HG02870 (cell line): ENCODE results near the gene TRIML1.
"Not testable (repeated sequence)": the region's sequence is repeated elsewhere in the genome, so short reads cannot be mapped to it uniquely, and the experiment has no call there.

Experiments used
- ATAC-seq: cut with Tn5 transposase; IDR thresholded peaks from one replicate; pipeline ENCODE4 v1.9.1; 2021; ENCODE audit warnings: mild to moderate bottlenecking, moderate library complexity; ENCODE audit not compliant: unreplicated experiment

TRIML1 gene

DNA sequence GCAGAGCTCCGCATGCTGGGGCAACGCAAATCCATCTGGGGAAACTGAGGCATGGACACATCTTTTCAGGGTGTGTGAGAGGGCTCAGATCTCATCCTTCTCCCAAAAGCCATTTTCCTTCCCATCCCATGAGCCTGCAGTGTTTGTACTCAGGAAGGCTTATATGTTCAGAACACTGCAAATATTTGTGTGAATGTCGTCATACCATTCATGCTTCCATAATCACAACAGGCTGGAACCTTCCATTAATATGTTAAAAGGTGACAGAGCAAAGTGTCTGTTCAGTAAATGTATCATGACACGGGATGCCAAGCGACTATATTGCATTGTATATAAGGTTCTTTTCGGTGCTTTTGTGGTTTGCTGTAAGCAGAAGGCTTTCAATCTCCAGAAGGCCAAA, 8.5 kb downstream of the TRIML1 start:
- no peak for ATAC-seq

DNA sequence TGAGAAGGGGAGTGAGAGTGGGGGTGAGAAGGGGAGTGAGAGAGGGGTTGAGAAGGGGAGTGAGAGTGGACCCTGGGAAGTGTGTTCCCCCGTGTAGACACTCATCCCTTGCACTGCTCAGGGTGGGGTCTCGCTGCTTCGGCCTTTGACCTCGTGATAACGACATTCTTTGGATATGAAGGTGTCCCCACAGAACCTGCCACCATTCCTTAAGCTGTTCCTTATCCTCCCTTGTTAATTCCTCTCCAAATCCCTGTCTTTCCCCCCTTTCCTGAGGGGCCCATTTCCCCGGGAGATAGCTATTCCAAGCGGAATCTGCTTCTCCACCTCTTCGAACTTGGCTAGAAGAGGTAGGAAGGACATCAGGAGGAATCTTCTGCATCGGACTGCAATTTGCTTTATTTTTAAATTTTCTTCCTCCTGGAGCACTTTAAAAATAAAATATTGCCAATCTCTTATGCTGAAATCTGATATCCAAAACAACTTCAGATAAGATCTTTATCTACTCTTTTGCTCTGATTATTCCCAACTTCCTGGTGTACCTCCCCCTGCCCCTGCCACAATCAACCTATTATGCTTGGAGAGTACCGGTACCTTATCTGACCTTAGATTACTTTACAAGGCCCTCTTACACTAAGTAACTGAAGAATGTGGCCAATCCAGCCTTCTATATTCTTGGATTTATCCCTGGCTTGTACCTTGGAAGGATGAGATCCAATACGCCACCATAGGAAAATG, 15.6 kb downstream of the TRIML1 start:
- ATAC-seq = no peak

DNA sequence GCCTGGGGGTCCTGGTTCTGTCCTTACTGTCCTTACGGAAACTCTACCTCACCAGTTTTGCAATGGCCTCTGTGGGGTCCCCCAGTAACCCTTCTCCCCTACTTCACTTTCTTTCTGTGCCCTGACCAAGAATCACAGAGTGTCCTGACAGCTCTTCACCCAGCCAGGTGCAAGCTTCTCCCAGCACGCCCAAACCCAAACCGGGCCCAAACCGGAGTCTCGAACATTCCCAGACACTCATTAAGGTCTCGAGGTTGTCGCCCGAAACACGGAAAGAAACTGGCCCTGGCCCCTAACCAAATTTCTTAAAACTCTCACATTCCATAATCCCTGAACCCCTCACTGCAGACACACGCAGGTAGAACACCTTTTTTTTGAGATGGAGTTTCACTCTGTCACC, 19.1 kb downstream of the TRIML1 start:
- ATAC-seq = no peak

DNA sequence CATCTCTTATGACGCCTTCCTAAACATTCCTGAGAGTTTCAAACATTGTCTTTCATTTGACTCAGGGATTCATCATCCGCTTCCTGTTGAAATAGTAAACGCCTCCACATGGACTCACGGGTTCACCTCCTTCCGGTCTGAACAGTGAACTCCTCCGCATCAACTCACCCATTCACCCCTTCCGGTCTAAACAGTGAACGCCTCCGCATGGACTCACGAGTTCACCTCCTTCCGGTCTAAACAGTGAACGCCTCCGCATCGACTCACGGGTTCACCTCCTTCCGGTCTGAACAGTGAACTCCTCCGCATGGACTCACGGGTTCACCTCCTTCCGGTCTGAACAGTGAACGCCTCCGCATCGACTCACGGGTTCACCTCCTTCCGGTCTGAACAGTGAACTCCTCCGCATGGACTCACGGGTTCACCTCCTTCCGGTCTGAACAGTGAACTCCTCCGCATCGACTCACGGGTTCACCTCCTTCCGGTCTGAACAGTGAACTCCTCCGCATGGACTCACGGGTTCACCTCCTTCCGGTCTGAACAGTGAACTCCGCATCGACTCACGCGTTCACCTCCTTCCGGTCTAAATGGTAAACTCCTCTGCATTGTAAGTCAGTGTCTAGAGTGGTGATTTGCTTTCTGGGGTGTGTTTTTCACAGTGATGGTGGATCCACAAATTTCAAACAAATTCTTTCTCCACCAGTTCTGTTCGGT, 20.4 kb downstream of the TRIML1 start:
- not testable (repeated sequence) for ATAC-seq

DNA sequence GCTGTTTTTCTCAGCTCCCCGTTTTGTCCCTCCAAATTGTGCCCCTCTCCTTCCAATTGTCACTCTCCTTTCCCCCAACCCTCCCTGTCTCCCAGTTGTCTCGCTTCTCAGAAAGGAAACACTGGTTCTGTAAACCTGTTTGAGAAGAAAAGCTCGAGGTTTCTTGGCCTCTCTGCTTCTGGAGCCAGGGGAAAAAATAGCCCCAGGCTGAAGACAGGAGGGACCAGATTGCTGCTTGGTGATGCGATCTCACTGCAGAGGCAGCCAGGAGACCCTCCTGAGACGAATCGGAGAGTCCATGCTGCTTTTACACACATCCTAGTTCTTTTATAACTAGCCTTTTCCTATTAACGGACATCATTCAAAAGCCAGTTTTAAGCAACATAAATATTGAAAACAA, 21.2 kb downstream of the TRIML1 start:
- no peak for ATAC-seq

DNA sequence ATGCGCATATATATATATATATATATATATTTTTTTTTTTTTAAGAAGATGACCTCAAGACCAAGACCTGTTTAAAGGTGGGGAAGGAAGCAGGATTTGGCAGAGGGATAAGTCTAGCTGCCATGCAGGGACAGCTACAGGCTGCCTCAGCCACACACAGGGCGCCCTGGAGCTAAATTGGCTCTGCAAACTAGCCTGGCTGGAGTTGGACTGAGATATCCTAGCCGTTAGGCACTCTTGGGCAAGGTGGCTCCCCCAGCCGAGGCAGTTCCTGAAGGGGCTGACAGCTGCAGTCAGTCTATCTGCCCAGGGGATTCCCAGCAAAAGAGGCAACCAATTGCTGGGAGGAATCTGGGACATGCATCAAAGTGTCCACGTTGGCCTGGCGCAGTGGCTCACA, 21.9 kb downstream of the TRIML1 start:
- ATAC-seq = no peak

DNA sequence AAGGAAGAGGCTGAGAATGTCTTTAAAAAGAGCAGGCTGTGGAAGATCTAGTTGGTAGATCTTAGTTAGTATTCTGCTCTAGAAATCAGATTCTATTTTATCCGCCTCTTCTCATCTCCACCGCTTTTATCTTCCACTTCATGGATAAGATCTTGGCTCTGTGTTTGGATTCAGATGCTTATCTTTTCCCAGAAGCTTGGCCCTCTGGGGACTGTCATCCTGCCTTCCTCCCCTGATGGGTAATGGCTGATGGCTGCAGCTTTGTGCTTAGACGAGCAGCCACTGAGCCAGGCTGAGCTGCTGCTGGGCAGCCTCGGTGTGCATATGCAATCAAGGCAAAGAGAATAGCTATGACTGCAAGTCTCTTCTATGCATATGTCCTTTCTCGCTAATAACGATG, 23.5 kb downstream of the TRIML1 start:
- no peak for ATAC-seq

DNA sequence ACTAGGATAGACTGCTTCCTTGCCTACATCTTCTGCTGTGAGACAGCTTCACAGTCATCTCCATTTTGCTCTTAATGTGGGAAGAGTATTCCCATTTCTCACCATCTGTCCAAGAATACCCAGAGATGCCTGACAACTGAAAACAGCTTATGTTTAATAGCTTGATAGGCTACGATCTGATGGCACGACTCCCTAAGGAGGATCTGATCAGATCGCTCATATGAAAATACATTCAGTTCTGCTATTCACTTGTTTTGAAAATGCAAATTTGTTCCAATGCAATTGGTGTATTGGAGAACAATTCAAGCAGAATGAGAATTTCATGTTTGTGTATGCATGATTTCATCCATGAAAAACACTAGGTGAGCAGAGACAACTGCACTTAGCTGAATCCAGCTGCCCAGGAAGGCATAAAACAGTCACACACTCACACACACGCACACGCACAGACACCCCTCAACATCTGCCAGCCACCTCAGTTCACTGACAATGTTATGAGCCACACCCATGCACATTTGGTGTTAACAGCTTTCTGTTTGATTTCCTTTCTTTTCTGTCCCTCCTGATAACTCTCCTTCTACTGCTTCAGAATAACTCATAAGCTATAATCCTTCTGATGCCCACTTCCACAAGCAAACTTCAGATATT, 29.6 kb downstream of the TRIML1 start:
- no peak for ATAC-seq

DNA sequence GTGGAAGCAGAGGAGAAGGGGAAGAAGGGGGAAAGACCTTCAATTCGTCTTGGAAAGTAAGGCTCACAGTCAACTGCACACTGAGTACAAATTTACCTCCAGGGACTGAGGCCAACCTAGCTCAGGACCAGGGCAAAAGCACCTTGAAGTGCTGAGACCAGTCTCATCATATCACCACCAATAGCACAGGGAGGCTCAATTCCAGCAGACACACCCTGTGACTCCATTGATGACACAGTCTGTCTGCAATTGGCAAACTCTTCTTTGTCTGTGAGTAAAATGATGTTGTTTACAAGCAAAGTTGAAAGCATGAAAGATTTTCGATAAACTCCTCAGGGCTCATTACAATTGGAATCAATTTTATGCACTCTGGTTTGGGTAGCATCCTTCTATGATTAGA, 32.3 kb downstream of the TRIML1 start:
- no peak for ATAC-seq

DNA sequence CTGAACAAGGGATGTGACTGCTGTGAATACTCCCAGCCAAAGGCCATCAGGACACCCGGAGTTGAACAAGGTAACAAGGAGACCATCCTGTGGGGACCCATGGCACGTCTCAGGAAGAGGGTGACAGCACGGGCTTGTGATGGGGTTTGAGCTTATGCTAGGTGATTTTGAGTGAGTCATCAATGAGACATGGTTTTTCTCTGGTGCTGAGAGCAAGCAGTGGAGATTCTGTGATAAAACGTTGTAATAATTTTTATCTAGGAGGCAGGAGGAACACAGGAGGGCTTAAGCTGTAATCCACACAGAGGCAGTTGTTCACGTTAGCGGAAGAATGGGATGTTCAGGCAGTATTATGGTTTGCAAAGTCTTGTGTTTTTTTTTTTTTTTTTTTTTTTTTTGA, 36.0 kb downstream of the TRIML1 start:
- no peak for ATAC-seq

DNA sequence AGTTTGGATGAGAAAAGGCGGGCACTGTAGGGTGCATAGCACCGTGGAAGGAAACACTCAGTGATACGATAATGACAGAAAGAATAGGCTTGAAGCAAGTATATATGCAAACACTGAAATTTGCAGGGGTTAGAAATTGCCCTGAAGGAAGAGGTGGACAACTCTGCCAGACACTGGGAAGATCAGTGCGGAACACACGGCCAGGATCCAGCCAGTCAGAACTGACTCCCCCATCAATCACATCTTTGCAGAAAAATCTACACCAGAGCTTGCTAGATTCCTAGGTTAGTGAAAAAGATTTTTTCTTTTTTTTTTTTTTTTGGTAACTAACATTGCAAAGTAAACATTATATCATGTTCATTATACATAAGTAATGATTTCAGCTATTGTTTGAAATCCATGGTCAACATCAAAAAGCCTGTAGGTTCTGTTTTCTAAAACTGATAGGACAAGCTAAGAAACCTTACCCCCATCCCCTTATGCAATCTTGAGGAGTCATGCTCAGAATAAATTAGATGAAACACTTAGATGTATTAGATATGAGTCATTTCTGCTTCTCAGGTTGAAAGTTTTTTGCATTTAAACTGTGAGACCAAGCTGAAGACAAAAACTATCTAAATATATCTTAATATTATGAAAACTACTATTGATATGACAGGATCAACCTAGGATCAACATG, 38.9 kb downstream of the TRIML1 start:
- no peak for ATAC-seq

DNA sequence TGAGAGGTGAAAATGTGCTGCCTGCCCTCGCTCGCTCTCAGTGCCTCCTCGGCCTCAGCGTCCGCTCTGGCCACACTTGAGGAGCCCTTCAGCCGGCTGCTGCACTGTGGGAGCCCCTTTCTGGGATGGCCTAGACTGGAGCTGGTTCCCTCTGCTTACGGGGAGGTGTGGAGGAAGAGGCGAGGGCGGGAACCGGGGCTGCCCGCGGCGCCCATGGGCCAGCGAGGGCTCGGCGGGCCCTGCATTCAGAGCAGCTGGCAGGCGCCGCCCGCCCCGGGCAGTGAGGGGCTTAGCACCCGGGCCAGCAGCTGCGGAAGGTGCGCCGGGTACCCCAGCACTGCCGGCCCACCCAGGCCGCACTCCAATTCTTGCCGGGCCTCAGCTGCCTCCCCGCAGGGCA, 39.6 kb downstream of the TRIML1 start:
- ATAC-seq = no peak

DNA sequence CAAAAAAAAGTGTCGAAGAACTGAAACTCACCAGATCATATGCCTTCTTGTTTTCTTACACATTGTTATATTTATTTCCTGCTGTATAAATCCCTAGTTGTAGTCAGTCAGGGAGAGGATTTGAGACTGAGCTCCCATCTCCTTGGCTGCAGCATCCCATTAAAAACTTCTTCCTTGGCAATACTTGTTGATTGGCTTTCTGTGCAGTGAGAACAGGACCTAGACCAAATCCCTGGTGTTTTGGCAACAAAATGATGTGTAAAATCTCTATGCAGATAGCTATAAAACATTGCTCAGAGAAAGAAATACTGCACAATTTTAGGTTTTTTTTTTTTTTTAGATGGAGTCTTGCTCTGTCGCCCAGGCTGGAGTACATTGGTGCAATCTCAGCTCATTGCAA, 47.9 kb downstream of the TRIML1 start:
- ATAC-seq = no peak

DNA sequence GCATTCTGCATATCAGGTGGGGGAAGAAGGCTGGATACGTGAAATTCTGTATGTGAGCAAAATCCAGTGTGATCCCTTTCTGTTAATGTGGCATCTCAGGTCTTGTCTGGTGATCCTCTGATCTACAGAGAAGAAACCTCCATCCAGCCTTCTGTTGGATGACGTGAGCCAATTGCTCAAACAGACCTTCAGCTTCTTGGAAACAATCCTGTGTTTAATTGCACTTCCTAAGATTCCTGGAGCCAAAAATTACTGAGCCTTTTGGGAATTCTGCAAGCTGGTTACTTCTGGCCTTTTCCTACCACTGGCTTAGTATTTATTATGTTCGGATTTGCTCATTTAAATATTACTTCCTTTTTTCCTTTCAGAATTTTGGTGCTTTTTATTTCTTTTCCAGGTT, 51.2 kb downstream of the TRIML1 start:
- no peak for ATAC-seq

DNA sequence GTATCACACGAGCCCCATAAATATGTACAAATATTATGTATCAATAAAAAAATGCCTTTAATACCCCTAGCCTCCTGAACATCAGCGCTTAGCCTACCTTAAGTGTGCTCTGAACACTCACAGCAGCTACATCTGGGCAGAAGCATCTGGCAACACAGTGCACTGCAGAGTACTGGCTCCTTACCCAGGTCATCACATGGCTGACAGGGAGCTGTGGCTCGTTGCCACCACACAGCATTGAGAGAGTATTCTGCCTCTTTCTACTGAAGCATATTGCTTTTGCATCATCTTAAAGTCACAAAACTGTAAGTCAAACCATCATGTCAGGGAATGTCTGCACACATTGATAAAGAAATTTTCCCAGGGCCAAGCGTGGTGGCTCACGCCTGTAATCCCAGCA, 55.2 kb downstream of the TRIML1 start:
- no peak for ATAC-seq

DNA sequence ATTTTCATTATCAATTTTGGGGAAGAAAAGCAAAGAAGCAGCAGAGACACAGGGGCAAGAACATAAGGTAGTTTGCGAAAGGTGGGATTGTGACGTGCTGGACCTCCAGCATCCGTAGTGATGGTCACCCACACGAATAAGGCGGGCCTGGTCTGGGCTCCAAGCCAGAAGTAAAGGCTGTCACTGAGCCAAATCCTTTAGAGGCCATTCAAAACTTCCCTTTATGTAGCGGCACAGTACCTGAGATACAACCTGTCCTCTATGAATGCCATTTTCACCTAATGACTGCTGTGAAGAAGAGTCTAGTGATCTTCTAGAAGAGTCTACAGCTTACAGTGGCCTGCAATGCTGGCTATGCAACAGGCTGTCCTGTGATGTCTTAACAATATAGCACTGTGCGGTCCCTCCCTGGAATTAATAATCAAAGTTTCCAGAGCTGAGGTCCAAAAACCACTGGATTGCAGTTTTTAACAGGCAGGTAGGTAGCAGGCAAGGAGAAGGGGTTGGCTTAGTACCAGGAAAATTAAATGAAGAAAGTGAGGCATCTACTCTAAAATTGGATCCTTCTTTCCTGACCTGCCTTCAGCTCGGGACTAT, 56.2 kb downstream of the TRIML1 start:
- no peak for ATAC-seq

DNA sequence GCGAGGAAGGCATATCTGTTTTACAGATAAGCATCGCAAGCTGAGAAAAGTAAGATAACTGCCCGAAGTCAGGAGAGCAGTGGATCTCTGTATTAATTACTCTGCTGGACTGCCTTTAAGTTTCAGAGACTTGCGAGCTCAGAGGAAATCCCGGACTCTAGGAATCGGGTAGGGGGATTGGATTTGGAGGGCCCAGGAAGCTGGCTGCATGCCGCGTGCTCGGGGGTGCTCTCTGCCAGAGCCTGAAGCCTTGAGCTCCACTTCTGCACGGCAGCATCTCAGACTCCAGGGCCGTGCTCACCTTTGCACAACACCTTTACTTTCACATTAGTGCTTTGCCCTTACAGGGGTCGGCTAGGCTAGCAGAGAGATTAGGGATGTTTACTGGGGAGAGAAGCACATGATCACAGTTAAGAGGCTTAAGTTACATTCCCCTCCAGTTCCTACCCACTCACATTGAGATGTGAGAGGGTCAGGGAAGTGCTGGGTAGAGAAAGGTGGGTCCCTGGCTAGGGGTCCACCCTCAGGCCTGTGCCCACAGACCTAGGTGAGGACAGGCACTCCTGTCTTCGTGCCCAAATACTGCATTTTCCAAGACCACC, 57.0 kb downstream of the TRIML1 start:
- no peak for ATAC-seq
